ENCODE results near the gene VKORC1L1.

DNA sequence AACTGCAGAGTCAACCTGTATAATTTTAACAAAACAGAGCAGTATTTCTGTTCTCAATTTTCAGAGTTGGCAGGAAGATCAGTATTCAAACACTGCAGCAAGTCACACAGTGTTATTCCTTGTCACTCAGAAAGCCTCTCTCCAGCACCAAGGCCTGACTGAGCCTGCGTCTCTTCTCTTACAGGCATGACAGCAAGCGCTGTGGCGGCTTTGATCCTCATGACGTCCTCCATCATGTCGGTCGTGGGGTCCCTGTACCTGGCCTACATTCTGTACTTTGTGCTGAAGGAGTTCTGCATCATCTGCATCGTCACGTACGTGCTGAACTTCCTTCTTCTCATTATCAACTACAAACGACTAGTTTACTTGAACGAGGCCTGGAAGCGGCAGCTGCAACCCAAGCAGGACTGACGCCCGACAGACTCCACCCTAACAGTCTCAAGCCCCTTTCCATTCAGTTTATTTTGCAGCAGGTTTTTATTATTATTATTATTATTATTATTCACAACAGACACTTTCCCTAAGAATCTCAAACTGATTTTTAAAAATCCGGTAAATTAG is 81.1 kb downstream of the VKORC1L1 start:
- TF ChIP-seq, protein P1, sequence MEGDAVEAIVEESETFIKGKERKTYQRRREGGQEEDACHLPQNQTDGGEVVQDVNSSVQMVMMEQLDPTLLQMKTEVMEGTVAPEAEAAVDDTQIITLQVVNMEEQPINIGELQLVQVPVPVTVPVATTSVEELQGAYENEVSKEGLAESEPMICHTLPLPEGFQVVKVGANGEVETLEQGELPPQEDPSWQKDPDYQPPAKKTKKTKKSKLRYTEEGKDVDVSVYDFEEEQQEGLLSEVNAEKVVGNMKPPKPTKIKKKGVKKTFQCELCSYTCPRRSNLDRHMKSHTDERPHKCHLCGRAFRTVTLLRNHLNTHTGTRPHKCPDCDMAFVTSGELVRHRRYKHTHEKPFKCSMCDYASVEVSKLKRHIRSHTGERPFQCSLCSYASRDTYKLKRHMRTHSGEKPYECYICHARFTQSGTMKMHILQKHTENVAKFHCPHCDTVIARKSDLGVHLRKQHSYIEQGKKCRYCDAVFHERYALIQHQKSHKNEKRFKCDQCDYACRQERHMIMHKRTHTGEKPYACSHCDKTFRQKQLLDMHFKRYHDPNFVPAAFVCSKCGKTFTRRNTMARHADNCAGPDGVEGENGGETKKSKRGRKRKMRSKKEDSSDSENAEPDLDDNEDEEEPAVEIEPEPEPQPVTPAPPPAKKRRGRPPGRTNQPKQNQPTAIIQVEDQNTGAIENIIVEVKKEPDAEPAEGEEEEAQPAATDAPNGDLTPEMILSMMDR (IDR thresholded peaks at IDR 0.05) = no peak
- no peak for TF ChIP-seq NFE2L2 (conservative IDR thresholded peaks at IDR 0.05; ENCODE audit: low read length)
- TF ChIP-seq BHLHE40 (IDR thresholded peaks at IDR 0.05; ENCODE audit: low read depth, low read length) = no peak
- TF ChIP-seq JUNB (IDR thresholded peaks at IDR 0.05) = no peak
- TF ChIP-seq, protein P2, sequence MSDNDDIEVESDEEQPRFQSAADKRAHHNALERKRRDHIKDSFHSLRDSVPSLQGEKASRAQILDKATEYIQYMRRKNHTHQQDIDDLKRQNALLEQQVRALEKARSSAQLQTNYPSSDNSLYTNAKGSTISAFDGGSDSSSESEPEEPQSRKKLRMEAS (IDR thresholded peaks at IDR 0.05) = no peak
- no peak for TF ChIP-seq RFX5 (IDR thresholded peaks at IDR 0.05)
- TF ChIP-seq, protein P3, sequence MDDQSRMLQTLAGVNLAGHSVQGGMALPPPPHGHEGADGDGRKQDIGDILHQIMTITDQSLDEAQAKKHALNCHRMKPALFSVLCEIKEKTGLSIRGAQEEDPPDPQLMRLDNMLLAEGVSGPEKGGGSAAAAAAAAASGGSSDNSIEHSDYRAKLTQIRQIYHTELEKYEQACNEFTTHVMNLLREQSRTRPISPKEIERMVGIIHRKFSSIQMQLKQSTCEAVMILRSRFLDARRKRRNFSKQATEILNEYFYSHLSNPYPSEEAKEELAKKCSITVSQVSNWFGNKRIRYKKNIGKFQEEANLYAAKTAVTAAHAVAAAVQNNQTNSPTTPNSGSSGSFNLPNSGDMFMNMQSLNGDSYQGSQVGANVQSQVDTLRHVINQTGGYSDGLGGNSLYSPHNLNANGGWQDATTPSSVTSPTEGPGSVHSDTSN (IDR thresholded peaks at IDR 0.05) = no peak
- TF ChIP-seq EHMT2 (IDR thresholded peaks at IDR 0.05; ENCODE audit: low read depth) = no peak
- no peak for TF ChIP-seq CHD2 (IDR thresholded peaks at IDR 0.05; ENCODE audit: low read length, partially characterized antibody)
- no peak for TF ChIP-seq POLR2A (IDR thresholded peaks at IDR 0.05; ENCODE audit: low read length)
- TF ChIP-seq MAZ (IDR thresholded peaks at IDR 0.05; ENCODE audit: borderline replicate concordance, low read depth, low read length) = no peak
- TF ChIP-seq EP300 (IDR thresholded peaks at IDR 0.05) = no peak
